ENCODE results near the gene IREB2. TPM values are rescaled to one million over a fixed set of nuclear protein-coding genes. Genes with fewer than 3 reads are reported as not detected.
A peak's percentile ranks its signal among the peaks of the same experiment; 100 is the strongest.
"Not testable (repeated sequence)": the region's sequence is repeated elsewhere in the genome, so short reads cannot be mapped to it uniquely, and the experiment has no call there.

IREB2 gene
- total RNA-seq, 1 experiment from 2014 or later, result 89.5 TPM

DNA sequence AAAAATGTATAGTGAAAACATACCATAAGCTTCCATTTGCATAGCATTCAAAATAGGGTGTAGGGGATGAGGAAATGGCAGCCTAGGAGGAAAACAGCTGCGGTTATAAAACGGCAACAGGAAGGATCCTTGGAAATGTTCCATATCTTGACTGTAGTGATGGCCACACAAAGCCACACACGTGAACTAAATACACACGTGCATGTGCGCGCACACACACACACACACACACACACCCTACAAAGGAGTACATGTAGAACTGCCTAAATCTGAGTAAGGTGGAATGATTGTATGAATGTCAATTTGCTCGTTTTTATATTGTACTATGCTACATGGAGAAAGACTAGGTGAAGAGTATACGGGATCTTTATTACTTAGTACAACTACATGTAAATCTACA lies 3.9 kb upstream of the IREB2 start (continued):
- TF ChIP-seq, protein P1, sequence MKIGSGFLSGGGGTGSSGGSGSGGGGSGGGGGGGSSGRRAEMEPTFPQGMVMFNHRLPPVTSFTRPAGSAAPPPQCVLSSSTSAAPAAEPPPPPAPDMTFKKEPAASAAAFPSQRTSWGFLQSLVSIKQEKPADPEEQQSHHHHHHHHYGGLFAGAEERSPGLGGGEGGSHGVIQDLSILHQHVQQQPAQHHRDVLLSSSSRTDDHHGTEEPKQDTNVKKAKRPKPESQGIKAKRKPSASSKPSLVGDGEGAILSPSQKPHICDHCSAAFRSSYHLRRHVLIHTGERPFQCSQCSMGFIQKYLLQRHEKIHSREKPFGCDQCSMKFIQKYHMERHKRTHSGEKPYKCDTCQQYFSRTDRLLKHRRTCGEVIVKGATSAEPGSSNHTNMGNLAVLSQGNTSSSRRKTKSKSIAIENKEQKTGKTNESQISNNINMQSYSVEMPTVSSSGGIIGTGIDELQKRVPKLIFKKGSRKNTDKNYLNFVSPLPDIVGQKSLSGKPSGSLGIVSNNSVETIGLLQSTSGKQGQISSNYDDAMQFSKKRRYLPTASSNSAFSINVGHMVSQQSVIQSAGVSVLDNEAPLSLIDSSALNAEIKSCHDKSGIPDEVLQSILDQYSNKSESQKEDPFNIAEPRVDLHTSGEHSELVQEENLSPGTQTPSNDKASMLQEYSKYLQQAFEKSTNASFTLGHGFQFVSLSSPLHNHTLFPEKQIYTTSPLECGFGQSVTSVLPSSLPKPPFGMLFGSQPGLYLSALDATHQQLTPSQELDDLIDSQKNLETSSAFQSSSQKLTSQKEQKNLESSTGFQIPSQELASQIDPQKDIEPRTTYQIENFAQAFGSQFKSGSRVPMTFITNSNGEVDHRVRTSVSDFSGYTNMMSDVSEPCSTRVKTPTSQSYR (CRISPR knock-in tag; IDR thresholded peaks at IDR 0.05), result no peak
- TF ChIP-seq, protein P2, sequence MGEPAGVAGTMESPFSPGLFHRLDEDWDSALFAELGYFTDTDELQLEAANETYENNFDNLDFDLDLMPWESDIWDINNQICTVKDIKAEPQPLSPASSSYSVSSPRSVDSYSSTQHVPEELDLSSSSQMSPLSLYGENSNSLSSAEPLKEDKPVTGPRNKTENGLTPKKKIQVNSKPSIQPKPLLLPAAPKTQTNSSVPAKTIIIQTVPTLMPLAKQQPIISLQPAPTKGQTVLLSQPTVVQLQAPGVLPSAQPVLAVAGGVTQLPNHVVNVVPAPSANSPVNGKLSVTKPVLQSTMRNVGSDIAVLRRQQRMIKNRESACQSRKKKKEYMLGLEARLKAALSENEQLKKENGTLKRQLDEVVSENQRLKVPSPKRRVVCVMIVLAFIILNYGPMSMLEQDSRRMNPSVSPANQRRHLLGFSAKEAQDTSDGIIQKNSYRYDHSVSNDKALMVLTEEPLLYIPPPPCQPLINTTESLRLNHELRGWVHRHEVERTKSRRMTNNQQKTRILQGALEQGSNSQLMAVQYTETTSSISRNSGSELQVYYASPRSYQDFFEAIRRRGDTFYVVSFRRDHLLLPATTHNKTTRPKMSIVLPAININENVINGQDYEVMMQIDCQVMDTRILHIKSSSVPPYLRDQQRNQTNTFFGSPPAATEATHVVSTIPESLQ (CRISPR knock-in tag; IDR thresholded peaks at IDR 0.05), result no peak

DNA sequence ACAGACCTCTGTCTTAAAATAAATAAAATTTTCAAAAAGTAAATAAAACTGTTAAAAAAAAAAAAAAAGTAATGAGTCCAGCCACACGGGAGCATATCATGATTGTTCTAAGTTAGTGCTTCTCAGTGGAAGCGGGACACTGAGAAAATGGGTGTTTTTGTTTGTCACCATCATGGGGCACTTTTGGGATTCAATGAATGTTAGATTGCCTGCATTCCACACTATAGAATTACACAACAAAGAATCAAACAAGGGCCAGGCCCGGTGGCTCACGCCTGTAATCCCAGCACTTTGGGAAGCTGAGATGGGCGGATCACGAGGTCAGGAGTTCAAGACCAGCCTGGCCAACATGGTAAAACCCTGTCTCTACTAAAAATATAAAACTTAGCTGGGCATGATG lies 3.3 kb upstream of the IREB2 start:
- ATAC-seq; H3K4me3 Mint-ChIP-seq; H3K4me1 Mint-ChIP-seq; POLR2A ChIA-PET; DNase-seq (ENCODE audit: low spot score); H3K36me3 Mint-ChIP-seq; H3K27ac Mint-ChIP-seq: not testable (repeated sequence)
- H3K27me3 Mint-ChIP-seq (ENCODE audit: low read depth), result peaks cover 11% of the 10 kb centered on the region
- H3K9me3 Mint-ChIP-seq, result peaks cover 11% of the 10 kb centered on the region
- CTCF ChIA-PET, result interaction anchor here (2.3 kb wide), 1 partner anchor 12 kb away, joined by 12 read pairs; no protein-coding TSS in a partner anchor

- Mint-ChIP-seq H3K27me3 (ENCODE audit: low read depth) (peaks cover under 1% of the 10 kb centered on the region; the same call in 1 of the 2 replicates), H3K27ac (peak overlapping the region; percentile 47), H3K4me1 (peaks cover 18% of the 10 kb centered on the region), H3K36me3 (peaks cover 16% of the 10 kb centered on the region), H3K4me3 (peak overlapping the region; percentile 86), H3K9me3 (peaks cover 7% of the 10 kb centered on the region)
- CTCF ChIA-PET, result interaction anchor here (0.8 to 2.9 kb wide), 15 partner anchors 13 to 329 kb away, joined by 3 to 21 read pairs (median 5); partner anchors contain the start of genes CHRNA5, CRABP1 and SKIC8
- DNase-seq (ENCODE audit: low spot score) (no peak), ATAC-seq (peak; percentile 21)
- TF ChIP-seq ZNF232 (CRISPR knock-in tag; IDR thresholded peaks at IDR 0.05), result no peak
- TF ChIP-seq GABPB1 (CRISPR knock-in tag; IDR thresholded peaks at IDR 0.05), result no peak
- POLR2A ChIA-PET, result interaction anchor here (0.7 to 1.7 kb wide), 6 partner anchors 9 to 138 kb away, joined by 3 to 9 read pairs (median 5); partner anchors contain the start of genes CHRNA5 and SKIC8
Measured at GRCh38 chr15:78437107-78437761, 782 bp upstream of the IREB2 start.

DNA sequence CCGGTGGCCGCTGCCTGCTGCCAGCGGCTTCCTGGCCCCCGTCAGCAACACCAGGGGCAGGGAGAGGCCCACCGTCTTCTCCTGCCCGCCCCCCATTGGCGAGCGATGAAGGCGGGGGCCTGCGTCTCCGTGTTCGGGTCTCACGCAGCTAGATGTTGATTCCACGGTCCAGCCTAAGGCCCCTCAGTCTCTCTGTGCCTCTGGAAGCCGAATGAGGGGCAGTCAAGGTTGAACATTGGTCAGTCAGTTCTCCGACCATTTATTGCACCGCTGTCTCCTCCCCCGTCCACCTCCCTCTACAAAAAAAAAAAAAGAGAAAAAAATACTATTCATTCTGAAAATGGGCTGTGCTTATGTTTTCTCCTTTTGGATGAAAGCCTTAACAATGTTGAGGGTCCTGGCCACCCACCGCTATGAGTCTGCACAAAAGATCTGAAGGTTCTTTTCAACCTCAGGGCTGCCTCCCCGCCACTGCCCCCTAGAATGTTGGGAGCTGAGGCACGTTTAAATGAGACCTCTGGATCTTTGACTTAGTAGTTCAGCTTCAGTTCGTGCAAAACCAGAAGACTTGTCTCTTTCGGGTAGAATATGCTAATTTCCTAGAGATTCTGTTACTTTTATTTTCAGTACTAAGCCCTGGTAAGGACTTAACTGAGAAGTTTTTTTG lies 736 bp downstream of the IREB2 start:
- ChIA-PET POLR2A (interaction anchor here (1.0 to 1.7 kb wide), 3 partner anchors 11 to 126 kb away, joined by 4 to 5 read pairs (median 4); partner anchors contain the start of gene CHRNA5), CTCF (interaction anchor here (0.6 to 2.9 kb wide), 11 partner anchors 12 to 139 kb away, joined by 3 to 21 read pairs (median 5); partner anchors contain the start of genes CHRNA5, PSMA4 and SKIC8)
- H3K27ac Mint-ChIP-seq, result peak overlapping the region; percentile 96
- no peaks in the 10 kb centered on the region for H3K9me3 Mint-ChIP-seq
- H3K4me3 Mint-ChIP-seq, result peak overlapping the region; percentile 86
- ATAC-seq, result peak; percentile 9
- TF ChIP-seq IRF1 (CRISPR knock-in tag; IDR thresholded peaks at IDR 0.05) (no peak), NR1H2 (CRISPR knock-in tag; IDR thresholded peaks at IDR 0.05) (no peak), TCF7 (CRISPR knock-in tag; IDR thresholded peaks at IDR 0.05; ENCODE audit: low read depth) (no peak), SMAD3 (CRISPR knock-in tag; IDR thresholded peaks at IDR 0.05; ENCODE audit: borderline replicate concordance) (0 out of 2 replicates have a peak, but pooled peaks have one; percentile 1), ZNF121 (CRISPR knock-in tag; IDR thresholded peaks at IDR 0.05) (no peak), USF1 (CRISPR knock-in tag; IDR thresholded peaks at IDR 0.05) (no peak), FOXJ3 (CRISPR knock-in tag; IDR thresholded peaks at IDR 0.05; ENCODE audit: borderline replicate concordance) (no peak), CBFB (CRISPR knock-in tag; IDR thresholded peaks at IDR 0.05; ENCODE audit: low read depth) (no peak)
- TF ChIP-seq, protein P3, sequence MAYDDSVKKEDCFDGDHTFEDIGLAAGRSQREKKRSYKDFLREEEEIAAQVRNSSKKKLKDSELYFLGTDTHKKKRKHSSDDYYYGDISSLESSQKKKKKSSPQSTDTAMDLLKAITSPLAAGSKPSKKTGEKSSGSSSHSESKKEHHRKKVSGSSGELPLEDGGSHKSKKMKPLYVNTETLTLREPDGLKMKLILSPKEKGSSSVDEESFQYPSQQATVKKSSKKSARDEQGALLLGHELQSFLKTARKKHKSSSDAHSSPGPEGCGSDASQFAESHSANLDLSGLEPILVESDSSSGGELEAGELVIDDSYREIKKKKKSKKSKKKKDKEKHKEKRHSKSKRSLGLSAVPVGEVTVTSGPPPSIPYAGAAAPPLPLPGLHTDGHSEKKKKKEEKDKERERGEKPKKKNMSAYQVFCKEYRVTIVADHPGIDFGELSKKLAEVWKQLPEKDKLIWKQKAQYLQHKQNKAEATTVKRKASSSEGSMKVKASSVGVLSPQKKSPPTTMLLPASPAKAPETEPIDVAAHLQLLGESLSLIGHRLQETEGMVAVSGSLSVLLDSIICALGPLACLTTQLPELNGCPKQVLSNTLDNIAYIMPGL (CRISPR knock-in tag; IDR thresholded peaks at IDR 0.05), result peak; percentile 69
- no peaks in the 10 kb centered on the region for H3K27me3 Mint-ChIP-seq (ENCODE audit: low read depth)
- H3K36me3 Mint-ChIP-seq, result peaks cover 27% of the 10 kb centered on the region
- peak; percentile 41 for DNase-seq (ENCODE audit: low spot score)
- H3K4me1 Mint-ChIP-seq, result peaks cover 18% of the 10 kb centered on the region

Measured in WTC11 (cell line).